HepG2 (cell line): ENCODE results near the gene MEIOB. TPM values are rescaled to one million over a fixed set of nuclear protein-coding genes. Genes with fewer than 3 reads are reported as not detected.
A peak's percentile ranks its signal among the peaks of the same experiment; 100 is the strongest.

ENCODE experiments used
- AKNA ChIP-seq: sonication (generic); formaldehyde crosslinking; IDR thresholded peaks from 2 replicates; pipeline ENCODE4 v1.4.0; 2020; ENCODE audit warnings: missing genetic modification reagents, borderline replicate concordance
- CENPBD1 ChIP-seq: sonication (generic); formaldehyde crosslinking; IDR thresholded peaks from 2 replicates; pipeline ENCODE4 v1.8.0; 2022; ENCODE audit warnings: missing genetic modification reagents, low read depth, mild to moderate bottlenecking, borderline replicate concordance
- FOSL2 ChIP-seq: sonication (generic); formaldehyde crosslinking; IDR thresholded peaks from 2 replicates; pipeline ENCODE4 v1.4.0; 2020; ENCODE audit warnings: missing genetic modification reagents
- IRX3 ChIP-seq: sonication (generic); formaldehyde crosslinking; IDR thresholded peaks from 2 replicates; pipeline ENCODE4 v1.8.1; 2023; ENCODE audit warnings: mild to moderate bottlenecking, low read depth, missing genetic modification reagents, borderline replicate concordance
- KDM1A ChIP-seq: IDR thresholded peaks from 2 replicates; pipeline ENCODE4 v1.6.1; 2016; ENCODE audit warnings: missing compliant biosample characterization
- MEIS2 ChIP-seq: sonication (generic); formaldehyde crosslinking; IDR thresholded peaks from 2 replicates; pipeline ENCODE4 v1.9.0; 2021; ENCODE audit warnings: mild to moderate bottlenecking, missing genetic modification reagents
- ONECUT2 ChIP-seq: sonication (generic); formaldehyde crosslinking; IDR thresholded peaks from 2 replicates; pipeline ENCODE4 v1.4.0; 2020; ENCODE audit warnings: missing genetic modification reagents
- PAX8 ChIP-seq: sonication (generic); formaldehyde crosslinking; IDR thresholded peaks from 2 replicates; pipeline ENCODE4 v1.8.0; 2022; ENCODE audit warnings: mild to moderate bottlenecking, missing genetic modification reagents, borderline replicate concordance
- RXRB ChIP-seq: IDR thresholded peaks from 2 replicates; pipeline ENCODE4 v1.6.1; 2016; ENCODE audit warnings: borderline replicate concordance, missing genetic modification reagents, missing compliant biosample characterization
- SMAD3 ChIP-seq: sonication (generic); formaldehyde crosslinking; IDR thresholded peaks from 2 replicates; pipeline ENCODE4 v1.4.0; 2020; ENCODE audit warnings: missing genetic modification reagents
- ZBTB7B ChIP-seq: sonication (generic); formaldehyde crosslinking; IDR thresholded peaks from 2 replicates; pipeline ENCODE4 v1.4.0; 2020; ENCODE audit warnings: missing genetic modification reagents
- ZNF484 ChIP-seq: sonication (generic); formaldehyde crosslinking; IDR thresholded peaks from 2 replicates; pipeline ENCODE4 v1.5.1; 2020; ENCODE audit warnings: mild to moderate bottlenecking, low read depth, missing genetic modification reagents, borderline replicate concordance
- ZNF556 ChIP-seq: sonication (generic); formaldehyde crosslinking; IDR thresholded peaks from 2 replicates; pipeline ENCODE4 v1.4.0; 2020; ENCODE audit warnings: mild to moderate bottlenecking, missing genetic modification reagents, borderline replicate concordance
- ZNF577 ChIP-seq: sonication (generic); formaldehyde crosslinking; IDR thresholded peaks from 2 replicates; pipeline ENCODE4 v1.4.0; 2020; ENCODE audit warnings: mild to moderate bottlenecking, low read depth, missing genetic modification reagents, borderline replicate concordance
- ZNF713 ChIP-seq: sonication (generic); formaldehyde crosslinking; IDR thresholded peaks from 2 replicates; pipeline ENCODE4 v1.4.0; 2020; ENCODE audit warnings: mild to moderate bottlenecking, missing genetic modification reagents
- ZNF800 ChIP-seq: sonication (generic); formaldehyde crosslinking; IDR thresholded peaks from 2 replicates; pipeline ENCODE4 v1.4.0; 2020; ENCODE audit warnings: missing genetic modification reagents
- polyA plus RNA-seq, 8 experiments: library from polyadenylated mRNA; depleted of rRNA in 3 of 8; stranded (reverse) in 7 of 8; unstranded in 1 of 8; fragments of >200 nt; fragmentation: Illumina TruSeq in 4 of 8; extraction: Trizol in 4 of 8; gene quantifications; 2 replicates each; pipeline versions ENCODE4 v1.2.1 to v1.2.3, GENCODE V29; 2011 to 2016; ENCODE audit warnings: low read depth in 4 of 8, missing spikeins in 1 of 8, mixed read lengths in 1 of 8; ENCODE audit not compliant: insufficient read depth in 1 of 8
- total RNA-seq, 5 experiments: library from RNA; depleted of rRNA; stranded (reverse); fragments of >200 nt; fragmentation: Illumina TruSeq; extraction: Trizol; gene quantifications; 2 replicates each; pipeline ENCODE4 v1.2.3, GENCODE V29; 2016; ENCODE audit warnings: low read depth in 1 of 5
- TF ChIP-seq, protein P1 (sequence below): sonication (generic); formaldehyde crosslinking; IDR thresholded peaks from 2 replicates; pipeline ENCODE4 v1.5.0; 2020; ENCODE audit warnings: mild to moderate bottlenecking, missing genetic modification reagents, moderate library complexity
- TF ChIP-seq, protein P2 (sequence below): IDR thresholded peaks from 2 replicates; pipeline ENCODE4 v1.6.1; 2016; ENCODE audit warnings: mild to moderate bottlenecking

MEIOB gene
- total and polyA plus RNA-seq, 2 of the 13 experiments (the other 11 are each of a cell fraction or from before 2014, with no cell fraction given): 0.17 TPM; not detected in 1

GRCh38 chr16:1884155-1884760 is 12.3 kb upstream of the MEIOB start (continued):
- TF ChIP-seq CENPBD1 (CRISPR knock-in tag): no peak
- TF ChIP-seq AKNA: no peak
- no peak for TF ChIP-seq MEIS2 (CRISPR knock-in tag)
- TF ChIP-seq, protein P1, sequence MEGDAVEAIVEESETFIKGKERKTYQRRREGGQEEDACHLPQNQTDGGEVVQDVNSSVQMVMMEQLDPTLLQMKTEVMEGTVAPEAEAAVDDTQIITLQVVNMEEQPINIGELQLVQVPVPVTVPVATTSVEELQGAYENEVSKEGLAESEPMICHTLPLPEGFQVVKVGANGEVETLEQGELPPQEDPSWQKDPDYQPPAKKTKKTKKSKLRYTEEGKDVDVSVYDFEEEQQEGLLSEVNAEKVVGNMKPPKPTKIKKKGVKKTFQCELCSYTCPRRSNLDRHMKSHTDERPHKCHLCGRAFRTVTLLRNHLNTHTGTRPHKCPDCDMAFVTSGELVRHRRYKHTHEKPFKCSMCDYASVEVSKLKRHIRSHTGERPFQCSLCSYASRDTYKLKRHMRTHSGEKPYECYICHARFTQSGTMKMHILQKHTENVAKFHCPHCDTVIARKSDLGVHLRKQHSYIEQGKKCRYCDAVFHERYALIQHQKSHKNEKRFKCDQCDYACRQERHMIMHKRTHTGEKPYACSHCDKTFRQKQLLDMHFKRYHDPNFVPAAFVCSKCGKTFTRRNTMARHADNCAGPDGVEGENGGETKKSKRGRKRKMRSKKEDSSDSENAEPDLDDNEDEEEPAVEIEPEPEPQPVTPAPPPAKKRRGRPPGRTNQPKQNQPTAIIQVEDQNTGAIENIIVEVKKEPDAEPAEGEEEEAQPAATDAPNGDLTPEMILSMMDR: peak; percentile 40
- TF ChIP-seq KDM1A: peak; percentile 26; the same call in 1 of the 2 replicates
- no peak for TF ChIP-seq ONECUT2 (CRISPR knock-in tag)
- no peak for TF ChIP-seq IRX3 (CRISPR knock-in tag)
- TF ChIP-seq RXRB (CRISPR knock-in tag): no peak
- TF ChIP-seq PAX8: no peak
- TF ChIP-seq ZNF556: no peak
- no peak for TF ChIP-seq SMAD3 (CRISPR knock-in tag)
- TF ChIP-seq ZBTB7B: no peak
- no peak for TF ChIP-seq ZNF800 (CRISPR knock-in tag)
- TF ChIP-seq ZNF484 (CRISPR knock-in tag): no peak
- no peak for TF ChIP-seq ZNF577
- no peak for TF ChIP-seq ZNF713 (CRISPR knock-in tag)
- TF ChIP-seq, protein P2, sequence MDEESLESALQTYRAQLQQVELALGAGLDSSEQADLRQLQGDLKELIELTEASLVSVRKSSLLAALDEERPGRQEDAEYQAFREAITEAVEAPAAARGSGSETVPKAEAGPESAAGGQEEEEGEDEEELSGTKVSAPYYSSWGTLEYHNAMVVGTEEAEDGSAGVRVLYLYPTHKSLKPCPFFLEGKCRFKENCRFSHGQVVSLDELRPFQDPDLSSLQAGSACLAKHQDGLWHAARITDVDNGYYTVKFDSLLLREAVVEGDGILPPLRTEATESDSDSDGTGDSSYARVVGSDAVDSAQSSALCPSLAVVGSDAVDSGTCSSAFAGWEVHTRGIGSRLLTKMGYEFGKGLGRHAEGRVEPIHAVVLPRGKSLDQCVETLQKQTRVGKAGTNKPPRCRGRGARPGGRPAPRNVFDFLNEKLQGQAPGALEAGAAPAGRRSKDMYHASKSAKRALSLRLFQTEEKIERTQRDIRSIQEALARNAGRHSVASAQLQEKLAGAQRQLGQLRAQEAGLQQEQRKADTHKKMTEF (CRISPR knock-in tag): 0 out of 2 replicates have a peak, but pooled peaks have one; percentile 21
- TF ChIP-seq FOSL2 (CRISPR knock-in tag): 0 out of 2 replicates have a peak, but pooled peaks have one; percentile 11
